ENCODE results near the gene SLC29A1. TPM values are rescaled to one million over a fixed set of nuclear protein-coding genes. Genes with fewer than 3 reads are reported as not detected.

Gene SLC29A1
- total and polyA plus RNA-seq, 4 donors = 15.1 to 67.2 (median 16.7) TPM

- Histone ChIP-seq H3K4me1 (ENCODE audit: control insufficient read depth in 4 of 4, insufficient read depth in 4 of 4, low read length in 3 of 4) (peaks cover 14 to 33% (median 25%) of the 10 kb centered on the region in 4 donors), H3K9ac (ENCODE audit: low read depth in 1 of 2, low read length in 2 of 2) (peak overlapping the region in 1 of 2 donors; percentile 89), H3K9me3 (ENCODE audit: control insufficient read depth in 4 of 4, low read length in 3 of 4) (no peaks in the 10 kb centered on the region), H3K36me3 (ENCODE audit: control insufficient read depth in 4 of 4, insufficient read depth in 3 of 4, low read depth in 1 of 4, low read length in 3 of 4) (peaks cover 0 to 10% (median 7%) of the 10 kb centered on the region in 4 donors), H3K27ac (ENCODE audit: low read depth in 1 of 2, low read length in 2 of 2) (peak overlapping the region; percentile 26 to 86), H3K4me3 (ENCODE audit: low read depth in 1 of 3, low read length in 3 of 3) (peak overlapping the region; percentile 68 to 92 (median 78)), H3K27me3 (ENCODE audit: control insufficient read depth in 4 of 4, insufficient read depth in 4 of 4, low read length in 3 of 4) (no peaks in the 10 kb centered on the region)
- 34% methylated on average over 9 of the region's 9 CpGs for WGBS
- no peak for DNase-seq (ENCODE audit: low spot score)
- TF ChIP-seq REST (IDR thresholded peaks at IDR 0.05) (no peak), HNF4A (conservative IDR thresholded peaks at IDR 0.05) (no peak), FOXA1 (IDR thresholded peaks at IDR 0.05) (no peak), SP1 (IDR thresholded peaks at IDR 0.05) (peak; percentile 34), RXRA (IDR thresholded peaks at IDR 0.05) (peak in 1 of 2 donors; percentile 7), ATF3 (IDR thresholded peaks at IDR 0.05) (no peak), HNF4G (IDR thresholded peaks at IDR 0.05) (no peak), RAD21 (IDR thresholded peaks at IDR 0.05) (no peak), EGR1 (IDR thresholded peaks at IDR 0.05; ENCODE audit: low read depth in 2 of 2) (no peak)
Observed at GRCh38 chr6:44263354-44264100, 40.1 kb downstream of the SLC29A1 start.

- H3K27me3 ChIP-seq (ENCODE audit: control insufficient read depth in 4 of 4, insufficient read depth in 4 of 4, low read length in 3 of 4) = no peaks in the 10 kb centered on the region
- no peaks in the 10 kb centered on the region for H3K9me3 ChIP-seq (ENCODE audit: control insufficient read depth in 4 of 4, low read length in 3 of 4)
- 12% methylated on average over 13 of the region's 13 CpGs for WGBS
- peaks cover 0 to 10% (median 4%) of the 10 kb centered on the region in 4 donors for H3K36me3 ChIP-seq (ENCODE audit: control insufficient read depth in 4 of 4, insufficient read depth in 3 of 4, low read depth in 1 of 4, low read length in 3 of 4)
- H3K9ac ChIP-seq (ENCODE audit: low read depth in 1 of 2, low read length in 2 of 2) = peak overlapping the region; percentile 67 to 89
- TF ChIP-seq YY1 (IDR thresholded peaks at IDR 0.05) (no peak), GABPA (IDR thresholded peaks at IDR 0.05 in 1 of 2, conservative IDR thresholded peaks at IDR 0.05 in 1 of 2) (no peak), FOXA2 (IDR thresholded peaks at IDR 0.05) (no peak)
- TF ChIP-seq, protein P1, sequence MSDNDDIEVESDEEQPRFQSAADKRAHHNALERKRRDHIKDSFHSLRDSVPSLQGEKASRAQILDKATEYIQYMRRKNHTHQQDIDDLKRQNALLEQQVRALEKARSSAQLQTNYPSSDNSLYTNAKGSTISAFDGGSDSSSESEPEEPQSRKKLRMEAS (IDR thresholded peaks at IDR 0.05) = no peak
- DNase-seq (ENCODE audit: low spot score) = no peak
- peak overlapping the region; percentile 68 to 92 (median 78) for H3K4me3 ChIP-seq (ENCODE audit: low read depth in 1 of 3, low read length in 3 of 3)
- H3K27ac ChIP-seq (ENCODE audit: low read depth in 1 of 2, low read length in 2 of 2) = peak overlapping the region; percentile 73 to 86
- peaks cover 14 to 33% (median 25%) of the 10 kb centered on the region in 4 donors for H3K4me1 ChIP-seq (ENCODE audit: control insufficient read depth in 4 of 4, insufficient read depth in 4 of 4, low read length in 3 of 4)
Observed at GRCh38 chr6:44264154-44265006, 41.0 kb downstream of the SLC29A1 start.
